K562 (cell line): ENCODE measurements around the gene ATXN7L1. TPM values are rescaled to one million over a fixed set of nuclear protein-coding genes. Genes with fewer than 3 reads are reported as not detected.

ENCODE experiments used
- ETS2 ChIP-seq: IDR thresholded peaks from 2 replicates; pipeline ENCODE4 v1.6.1; 2016; ENCODE audit warnings: borderline replicate concordance, missing genetic modification characterization, mild to moderate bottlenecking, moderate library complexity, missing compliant biosample characterization; ENCODE audit not compliant: poor library complexity, severe bottlenecking
- FOXJ3 ChIP-seq: sonication (generic); formaldehyde crosslinking; IDR thresholded peaks from 2 replicates; pipeline ENCODE4 v1.4.0; 2020; ENCODE audit warnings: mild to moderate bottlenecking, missing genetic modification reagents
- HNRNPLL ChIP-seq: fragments of 200-400 bp; formaldehyde crosslinking; IDR thresholded peaks from 2 replicates; pipeline ENCODE4 v1.6.1; 2017; ENCODE audit warnings: low read length, low read depth, mild to moderate bottlenecking; ENCODE audit not compliant: poor library complexity, severe bottlenecking
- MEF2D ChIP-seq: conservative IDR thresholded peaks from 2 replicates; pipeline ENCODE4 v1.6.1; 2016; ENCODE audit warnings: low read depth, missing genetic modification characterization, missing compliant biosample characterization
- SRSF9 ChIP-seq: fragments of 200-400 bp; formaldehyde crosslinking; IDR thresholded peaks from 2 replicates; pipeline ENCODE4 v1.6.1; 2017; ENCODE audit warnings: low read depth, low read length, borderline replicate concordance
- polyA plus RNA-seq, 8 experiments: library from polyadenylated mRNA; depleted of rRNA in 4 of 8; stranded (reverse) in 5 of 8; unstranded in 3 of 8; fragments of >200 nt; fragmentation: Nextera tagmentation in 2 of 8; fragmentation: Illumina TruSeq in 1 of 8; extraction: Ambion mirVana in 2 of 8; extraction: Trizol in 1 of 8; gene quantifications; 2 replicates each; pipeline versions ENCODE4 v1.2.1 to v1.2.3, GENCODE V29; 2011 to 2014; ENCODE audit warnings: inconsistent platforms in 1 of 8, missing spikeins in 1 of 8
- total RNA-seq, 7 experiments: library from RNA; depleted of rRNA in 6 of 7; stranded (reverse); fragments of >200 nt in 6 of 7; fragmentation: Illumina TruSeq in 2 of 7; extraction: Trizol in 2 of 7; gene quantifications; 2 replicates each; pipeline versions ENCODE4 v1.2.1 to v1.2.3, GENCODE V29; 2011 to 2021; ENCODE audit warnings: low replicate concordance in 1 of 7
- TF ChIP-seq, protein P1 (sequence below): fragments of 250-450 bp; sonication (Bioruptor Pico); IDR thresholded peaks from 2 replicates; pipeline ENCODE4 v1.9.0; 2021; ENCODE audit warnings: mild to moderate bottlenecking, inconsistent platforms
- TF ChIP-seq, protein P2 (sequence below): fragments of 450-650 bp; IDR thresholded peaks from 2 replicates; pipeline ENCODE4 v1.6.1; 2016; ENCODE audit warnings: antibody characterized with exemption
- TF ChIP-seq, protein P3 (sequence below): sonication (generic); formaldehyde crosslinking; IDR thresholded peaks from 2 replicates; pipeline ENCODE4 v1.8.0; 2022; ENCODE audit warnings: mild to moderate bottlenecking, missing genetic modification reagents, borderline replicate concordance

Gene ATXN7L1
- total and polyA plus RNA-seq, 9 of the 15 experiments (the other 6 are each of a cell fraction or from before 2014, with no cell fraction given), result 6.6 to 13.7 (median 10.7) TPM

DNA sequence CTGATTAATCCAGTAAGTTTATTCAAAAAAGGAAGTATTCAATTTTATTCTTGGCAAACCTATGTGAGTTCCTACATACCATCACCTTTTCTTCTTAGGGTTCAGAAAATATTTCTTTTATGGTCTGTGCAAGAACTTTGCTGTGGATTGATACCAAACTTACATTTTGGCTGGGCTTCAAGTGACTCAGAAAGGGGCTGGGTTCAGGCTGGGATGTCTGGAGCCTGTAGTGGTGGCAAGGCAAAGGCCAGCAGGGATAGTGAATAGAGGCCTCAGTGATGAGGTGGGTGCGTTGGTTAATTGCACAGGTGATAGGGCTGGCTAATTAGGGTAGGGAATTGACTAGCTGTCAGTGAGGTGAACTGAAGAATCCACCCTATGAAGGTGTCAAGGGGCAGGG is 40.2 kb upstream of the ATXN7L1 start (continued):
- TF ChIP-seq, protein P1, sequence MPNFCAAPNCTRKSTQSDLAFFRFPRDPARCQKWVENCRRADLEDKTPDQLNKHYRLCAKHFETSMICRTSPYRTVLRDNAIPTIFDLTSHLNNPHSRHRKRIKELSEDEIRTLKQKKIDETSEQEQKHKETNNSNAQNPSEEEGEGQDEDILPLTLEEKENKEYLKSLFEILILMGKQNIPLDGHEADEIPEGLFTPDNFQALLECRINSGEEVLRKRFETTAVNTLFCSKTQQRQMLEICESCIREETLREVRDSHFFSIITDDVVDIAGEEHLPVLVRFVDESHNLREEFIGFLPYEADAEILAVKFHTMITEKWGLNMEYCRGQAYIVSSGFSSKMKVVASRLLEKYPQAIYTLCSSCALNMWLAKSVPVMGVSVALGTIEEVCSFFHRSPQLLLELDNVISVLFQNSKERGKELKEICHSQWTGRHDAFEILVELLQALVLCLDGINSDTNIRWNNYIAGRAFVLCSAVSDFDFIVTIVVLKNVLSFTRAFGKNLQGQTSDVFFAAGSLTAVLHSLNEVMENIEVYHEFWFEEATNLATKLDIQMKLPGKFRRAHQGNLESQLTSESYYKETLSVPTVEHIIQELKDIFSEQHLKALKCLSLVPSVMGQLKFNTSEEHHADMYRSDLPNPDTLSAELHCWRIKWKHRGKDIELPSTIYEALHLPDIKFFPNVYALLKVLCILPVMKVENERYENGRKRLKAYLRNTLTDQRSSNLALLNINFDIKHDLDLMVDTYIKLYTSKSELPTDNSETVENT (CRISPR knock-in tag), result no peak
- no peak for TF ChIP-seq SRSF9
- TF ChIP-seq ETS2 (tag), result no peak
- no peak for TF ChIP-seq MEF2D (tag)
- TF ChIP-seq, protein P2, sequence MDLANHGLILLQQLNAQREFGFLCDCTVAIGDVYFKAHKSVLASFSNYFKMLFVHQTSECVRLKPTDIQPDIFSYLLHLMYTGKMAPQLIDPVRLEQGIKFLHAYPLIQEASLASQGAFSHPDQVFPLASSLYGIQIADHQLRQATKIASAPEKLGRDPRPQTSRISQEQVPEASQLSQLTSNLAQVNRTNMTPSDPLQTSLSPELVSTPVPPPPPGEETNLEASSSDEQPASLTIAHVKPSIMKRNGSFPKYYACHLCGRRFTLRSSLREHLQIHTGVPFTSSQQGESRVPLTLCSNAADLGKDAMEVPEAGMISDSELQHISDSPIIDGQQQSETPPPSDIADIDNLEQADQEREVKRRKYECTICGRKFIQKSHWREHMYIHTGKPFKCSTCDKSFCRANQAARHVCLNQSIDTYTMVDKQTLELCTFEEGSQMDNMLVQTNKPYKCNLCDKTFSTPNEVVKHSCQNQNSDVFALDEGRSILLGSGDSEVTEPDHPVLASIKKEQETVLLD, result no peak
- no peak for TF ChIP-seq HNRNPLL
- TF ChIP-seq FOXJ3 (CRISPR knock-in tag), result no peak
- TF ChIP-seq, protein P3, sequence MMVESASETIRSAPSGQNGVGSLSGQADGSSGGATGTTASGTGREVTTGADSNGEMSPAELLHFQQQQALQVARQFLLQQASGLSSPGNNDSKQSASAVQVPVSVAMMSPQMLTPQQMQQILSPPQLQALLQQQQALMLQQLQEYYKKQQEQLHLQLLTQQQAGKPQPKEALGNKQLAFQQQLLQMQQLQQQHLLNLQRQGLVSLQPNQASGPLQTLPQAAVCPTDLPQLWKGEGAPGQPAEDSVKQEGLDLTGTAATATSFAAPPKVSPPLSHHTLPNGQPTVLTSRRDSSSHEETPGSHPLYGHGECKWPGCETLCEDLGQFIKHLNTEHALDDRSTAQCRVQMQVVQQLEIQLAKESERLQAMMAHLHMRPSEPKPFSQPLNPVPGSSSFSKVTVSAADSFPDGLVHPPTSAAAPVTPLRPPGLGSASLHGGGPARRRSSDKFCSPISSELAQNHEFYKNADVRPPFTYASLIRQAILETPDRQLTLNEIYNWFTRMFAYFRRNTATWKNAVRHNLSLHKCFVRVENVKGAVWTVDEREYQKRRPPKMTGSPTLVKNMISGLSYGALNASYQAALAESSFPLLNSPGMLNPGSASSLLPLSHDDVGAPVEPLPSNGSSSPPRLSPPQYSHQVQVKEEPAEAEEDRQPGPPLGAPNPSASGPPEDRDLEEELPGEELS, result no peak
